ENCODE data around the gene PRKAA2. TPM values are rescaled to one million over a fixed set of nuclear protein-coding genes. Genes with fewer than 3 reads are reported as not detected.

PRKAA2 gene
- total and polyA plus RNA-seq, 2 donors (not counting 1 experiment from before 2014, with no cell fraction given), result 3.1 to 7.1 TPM

- H3K27ac ChIP-seq (ENCODE audit: insufficient read depth, low read length), result no peak overlapping the region
- no peak for DNase-seq (ENCODE audit: low read depth in 2 of 2)
- no peak overlapping the region for H3K9ac ChIP-seq (ENCODE audit: insufficient read depth, low read length)
- no peaks in the 10 kb centered on the region for H4K20me1 ChIP-seq (ENCODE audit: control insufficient read depth, extremely low read depth, insufficient read depth, low read length)
- no peak for TF ChIP-seq CTCF (conservative IDR thresholded peaks at IDR 0.05 in 1 of 2, IDR thresholded peaks at IDR 0.05 in 1 of 2; ENCODE audit: low read depth in 1 of 2, low read length in 2 of 2)
- no peak for TF ChIP-seq EZH2 (IDR thresholded peaks at IDR 0.05; ENCODE audit: low read length, missing control alignments)
- H3K4me3 ChIP-seq (replicated peaks in 1 of 4; ENCODE audit: control extremely low read depth in 1 of 4, insufficient read depth in 1 of 4, low read depth in 3 of 4, low read length in 4 of 4), result no peak overlapping the region
- H3K36me3 ChIP-seq (ENCODE audit: control insufficient read depth, insufficient read depth, low read length), result no peaks in the 10 kb centered on the region
- H2AFZ ChIP-seq (ENCODE audit: low read length), result no peak overlapping the region
- H3K27me3 ChIP-seq (ENCODE audit: control insufficient read depth, insufficient read depth, low read length), result no peaks in the 10 kb centered on the region
- no peaks in the 10 kb centered on the region for H3K9me3 ChIP-seq (ENCODE audit: control insufficient read depth, insufficient read depth, low read depth, low read length)
- no peaks in the 10 kb centered on the region for H3K79me2 ChIP-seq (ENCODE audit: control insufficient read depth, insufficient read depth, low read length)
- H3K4me2 ChIP-seq (ENCODE audit: extremely low read depth, insufficient read depth, low read length), result no peak overlapping the region
- H3K4me1 ChIP-seq (ENCODE audit: control insufficient read depth, extremely low read depth, insufficient read depth, low read length), result no peaks in the 10 kb centered on the region
These were observed 113.7 kb downstream of the PRKAA2 start for GRCh38 chr1:56758794-56759193.

Other genes starting within 250 kb of the PRKAA2 start
- gene PLPP3, start 65.8 kb upstream of the PRKAA2 start, total RNA-seq, result 170 and 343 TPM in 2 replicates
- 185 and 465 TPM in 2 replicates for gene PLPP3, start 65.8 kb upstream of the PRKAA2 start, polyA plus RNA-seq
- not detected in 2 replicates for gene FYB2, start 174.1 kb downstream of the PRKAA2 start, total RNA-seq
- not detected in 2 replicates for gene FYB2, start 174.1 kb downstream of the PRKAA2 start, polyA plus RNA-seq
- not detected in 2 replicates for gene C8A, start 209.5 kb downstream of the PRKAA2 start, total RNA-seq
- not detected in 2 replicates for gene C8A, start 209.5 kb downstream of the PRKAA2 start, polyA plus RNA-seq